CD14-positive monocyte (primary cell): ENCODE data around the gene AGR3. TPM values are rescaled to one million over a fixed set of nuclear protein-coding genes. Genes with fewer than 3 reads are reported as not detected.

Source experiments
- DNase-seq, 3 donors: peaks; one replicate each; pipeline ENCODE4 v3.0.0-alpha.2; 2011 to 2022
- H2AFZ ChIP-seq: 2 replicates; pipeline ENCODE4 v1.6.0; 2012; ENCODE audit warnings: mild to moderate bottlenecking, low read depth, low read length, inconsistent platforms; ENCODE audit not compliant: insufficient read depth, poor library complexity, severe bottlenecking
- H3K27ac ChIP-seq, 2 donors: 1 replicate in 1 of 2; 2 replicates in 1 of 2; pipeline ENCODE4 v1.5.1; 2012 to 2013; ENCODE audit warnings: low read length in 2 of 2, control low read depth in 1 of 2, inconsistent platforms in 1 of 2, low read depth in 1 of 2, mild to moderate bottlenecking in 1 of 2
- H3K27me3 ChIP-seq, 2 donors: one replicate each; pipeline versions ENCODE4 v1.6.0 to v1.6.1; 2011 to 2013; ENCODE audit warnings: low read length in 2 of 2; ENCODE audit not compliant: control insufficient read depth in 2 of 2, insufficient read depth in 2 of 2
- H3K36me3 ChIP-seq, 2 donors: replicated peaks in 1 of 2; 1 replicate in 1 of 2; 2 replicates in 1 of 2; pipeline versions ENCODE4 v1.5.1 to v1.6.1; 2012 to 2013; ENCODE audit warnings: low read length in 2 of 2, control low read depth in 1 of 2, inconsistent platforms in 1 of 2, mild to moderate bottlenecking in 1 of 2; ENCODE audit not compliant: insufficient read depth in 2 of 2, control insufficient read depth in 1 of 2
- H3K4me1 ChIP-seq, 2 donors: 1 replicate in 1 of 2; 2 replicates in 1 of 2; pipeline versions ENCODE4 v1.5.1 to v1.6.1; 2012 to 2013; ENCODE audit warnings: low read length in 2 of 2, control low read depth in 1 of 2, inconsistent platforms in 1 of 2, mild to moderate bottlenecking in 1 of 2, moderate library complexity in 1 of 2; ENCODE audit not compliant: insufficient read depth in 2 of 2, control insufficient read depth in 1 of 2
- H3K4me2 ChIP-seq: replicated peaks from 2 replicates; pipeline ENCODE3; 2012; ENCODE audit warnings: low read length, moderate library complexity, mild to moderate bottlenecking; ENCODE audit not compliant: poor library complexity, severe bottlenecking; ENCODE audit errors: extremely low read depth
- H3K4me3 ChIP-seq, 3 experiments: fragments of 200-600 bp in 1 of 3; sonication (generic) in 1 of 3; replicated peaks in 1 of 3; 1 replicate in 2 of 3; 2 replicates in 1 of 3; pipeline ENCODE4 v1.5.1; 2011 to 2013; ENCODE audit warnings: low read length in 3 of 3, mild to moderate bottlenecking in 3 of 3, control low read depth in 2 of 3, low read depth in 2 of 3, inconsistent platforms in 1 of 3, moderate library complexity in 1 of 3
- H3K79me2 ChIP-seq: 2 replicates; pipeline ENCODE4 v1.6.0; 2012; ENCODE audit warnings: mild to moderate bottlenecking, control low read depth, inconsistent platforms, low read length, moderate library complexity; ENCODE audit not compliant: insufficient read depth
- H3K9ac ChIP-seq: 2 replicates; pipeline ENCODE4 v1.6.0; 2017; ENCODE audit warnings: low read length, mild to moderate bottlenecking; ENCODE audit not compliant: insufficient read depth, poor library complexity, severe bottlenecking
- H3K9me3 ChIP-seq, 2 donors: replicated peaks in 1 of 2; 1 replicate in 1 of 2; 2 replicates in 1 of 2; pipeline versions ENCODE4 v1.5.1 to v1.6.1; 2012 to 2013; ENCODE audit warnings: low read length in 2 of 2, control low read depth in 1 of 2; ENCODE audit not compliant: control insufficient read depth in 1 of 2, insufficient read depth in 1 of 2
- H4K20me1 ChIP-seq: 2 replicates; pipeline ENCODE4 v1.6.0; 2012; ENCODE audit warnings: mild to moderate bottlenecking, low read length, control low read depth, moderate library complexity; ENCODE audit not compliant: insufficient read depth
- H3K27ac Mint-ChIP-seq, 7 donors: one replicate each; pipeline ENCODE4 v1.8.0; 2020; ENCODE audit warnings: mild to moderate bottlenecking in 7 of 7, mixed read lengths in 7 of 7, moderate library complexity in 6 of 7, inconsistent platforms in 2 of 7
- H3K27me3 Mint-ChIP-seq, 3 donors: one replicate each; pipeline ENCODE4 v1.8.0; 2021 to 2022; ENCODE audit warnings: low read depth in 3 of 3, mild to moderate bottlenecking in 3 of 3, mixed read lengths in 3 of 3, moderate library complexity in 3 of 3, inconsistent platforms in 1 of 3
- H3K36me3 Mint-ChIP-seq, 2 donors: one replicate each; pipeline ENCODE4 v1.8.0; 2020; ENCODE audit warnings: mixed read lengths in 2 of 2, inconsistent platforms in 1 of 2, mild to moderate bottlenecking in 1 of 2
- H3K4me1 Mint-ChIP-seq: one replicate; pipeline ENCODE4 v1.8.0; 2020; ENCODE audit warnings: mild to moderate bottlenecking, mixed read lengths
- H3K4me3 Mint-ChIP-seq, 2 donors: one replicate each; pipeline ENCODE4 v1.8.0; 2020; ENCODE audit warnings: mild to moderate bottlenecking in 2 of 2, mixed read lengths in 2 of 2, moderate library complexity in 1 of 2
- H3K9me3 Mint-ChIP-seq, 7 donors: one replicate each; pipeline ENCODE4 v1.8.0; 2020 to 2022; ENCODE audit warnings: mixed read lengths in 7 of 7, mild to moderate bottlenecking in 6 of 7, moderate library complexity in 6 of 7, inconsistent platforms in 2 of 7
- CTCF ChIP-seq: fragments of 200-600 bp; IDR thresholded peaks from one replicate; pipeline ENCODE4 v1.8.0; 2022; ENCODE audit warnings: antibody characterized with exemption, mild to moderate bottlenecking
- WGBS: methylation state at CpG from one replicate; pipeline ENCODE4 v1.1.5; 2013; ENCODE audit warnings: missing lambda C conversion rate; ENCODE audit not compliant: insufficient coverage; 5-methylcytosine and 5-hydroxymethylcytosine counted together
- intact Hi-C, 2 donors: fragments of 100-400 bp; cut with micrococcal nuclease; formaldehyde crosslinking; loops; one replicate each; pipeline versions ENCODE4 v1.15.0 to v1.15.1; 2023
- polyA plus RNA-seq, 3 donors: library from polyadenylated mRNA; depleted of rRNA in 1 of 3; unstranded in 2 of 3; stranded (reverse) in 1 of 3; fragments of 300-500 nt in 2 of 3; fragments of >200 nt in 1 of 3; fragmentation: Illumina TruSeq in 2 of 3; gene quantifications; 1 replicate in 2 of 3; 2 replicates in 1 of 3; pipeline ENCODE4 v1.2.3, GENCODE V29; 2012 to 2021

The AGR3 gene
- polyA plus RNA-seq, 3 donors = not detected

- no peaks in the 10 kb centered on the region for H3K9me3 ChIP-seq
- DNase-seq = no peak
- H4K20me1 ChIP-seq = no peaks in the 10 kb centered on the region
- no peaks in the 10 kb centered on the region for H3K36me3 ChIP-seq
- no peak overlapping the region for H3K27ac ChIP-seq
- no peak overlapping the region for H3K4me3 ChIP-seq
- no peaks in the 10 kb centered on the region for H3K4me1 Mint-ChIP-seq
- H3K79me2 ChIP-seq = no peaks in the 10 kb centered on the region
- no CpG with 5 or more reads among the region's 1 CpG for WGBS
- no peaks in the 10 kb centered on the region for H3K36me3 Mint-ChIP-seq
- no peak for TF ChIP-seq CTCF
- no peak overlapping the region for H3K4me3 Mint-ChIP-seq
- H3K9ac ChIP-seq = no peak overlapping the region
- intact Hi-C loops = no loop called here
- H3K27ac Mint-ChIP-seq = no peak overlapping the region
- H2AFZ ChIP-seq = no peak overlapping the region
- no peaks in the 10 kb centered on the region for H3K4me1 ChIP-seq
- peaks cover 0 to 3% (median 1%) of the 10 kb centered on the region in 7 donors for H3K9me3 Mint-ChIP-seq
- H3K27me3 Mint-ChIP-seq = no peaks in the 10 kb centered on the region
- no peak overlapping the region for H3K4me2 ChIP-seq
- no peaks in the 10 kb centered on the region for H3K27me3 ChIP-seq
Observed at GRCh38 chr7:16880554-16880953, 1.2 kb downstream of the AGR3 start.

- Histone ChIP-seq H3K4me2 (no peak overlapping the region), H4K20me1 (no peaks in the 10 kb centered on the region), H3K9ac (no peak overlapping the region), H3K4me1 (no peaks in the 10 kb centered on the region), H3K9me3 (no peaks in the 10 kb centered on the region), H3K36me3 (no peaks in the 10 kb centered on the region), H2AFZ (no peak overlapping the region), H3K27ac (no peak overlapping the region), H3K4me3 (no peak overlapping the region), H3K79me2 (no peaks in the 10 kb centered on the region), H3K27me3 (no peaks in the 10 kb centered on the region)
- no peaks in the 10 kb centered on the region for H3K27me3 Mint-ChIP-seq
- no peak for TF ChIP-seq CTCF
- DNase-seq = no peak
- no peak overlapping the region for H3K4me3 Mint-ChIP-seq
- H3K4me1 Mint-ChIP-seq = no peaks in the 10 kb centered on the region
- WGBS = no CpG with 5 or more reads among the region's 1 CpG
- intact Hi-C loops = no loop called here
- no peaks in the 10 kb centered on the region for H3K36me3 Mint-ChIP-seq
- no peak overlapping the region for H3K27ac Mint-ChIP-seq
- peaks cover 0 to 3% (median 1%) of the 10 kb centered on the region in 7 donors for H3K9me3 Mint-ChIP-seq
Observed at GRCh38 chr7:16879181-16879580, 2.6 kb downstream of the AGR3 start.
